GM21723 (cell line): ENCODE measurements around the gene SLIT1.

Experiments used
- ATAC-seq: cut with Tn5 transposase; IDR thresholded peaks from one replicate; pipeline ENCODE4 v1.9.1; 2021; ENCODE audit warnings: mild to moderate bottlenecking, moderate library complexity; ENCODE audit not compliant: unreplicated experiment

The SLIT1 gene

GRCh38 chr10:97117372-97117771, 68.4 kb downstream of the SLIT1 start:
- no peak for ATAC-seq

- ATAC-seq: no peak
Observed at GRCh38 chr10:97116462-97117162, 69.1 kb downstream of the SLIT1 start.

GRCh38 chr10:97115846-97116245, 69.9 kb downstream of the SLIT1 start:
- ATAC-seq: no peak

- no peak for ATAC-seq
Observed at GRCh38 chr10:97111615-97112014, 74.1 kb downstream of the SLIT1 start.

DNA sequence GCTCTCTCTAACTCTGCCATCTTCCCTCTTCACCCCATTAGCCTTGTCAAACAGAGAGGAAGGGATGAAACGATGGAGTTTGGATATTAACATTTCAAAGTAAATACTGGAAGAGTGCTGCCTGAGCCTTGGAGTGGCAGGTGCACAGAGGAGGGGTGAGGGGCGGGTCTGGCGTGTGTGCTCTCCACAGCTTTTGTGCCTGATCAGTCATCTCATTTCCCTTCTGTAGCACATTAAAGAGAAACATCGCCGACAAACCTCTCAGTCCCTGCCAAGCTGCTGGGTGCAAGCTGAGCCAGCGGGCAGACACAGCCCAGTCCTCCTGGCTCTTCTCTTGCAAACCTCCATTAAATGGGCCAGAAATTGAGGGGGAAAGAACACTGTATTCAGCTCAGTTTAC, 76.2 kb downstream of the SLIT1 start:
- ATAC-seq: no peak

GRCh38 chr10:97107551-97107950, 78.2 kb downstream of the SLIT1 start:
- ATAC-seq: no peak

- no peak for ATAC-seq
Observed at GRCh38 chr10:97106207-97106606, 79.6 kb downstream of the SLIT1 start.

GRCh38 chr10:97105303-97105702, 80.5 kb downstream of the SLIT1 start:
- ATAC-seq: no peak

DNA sequence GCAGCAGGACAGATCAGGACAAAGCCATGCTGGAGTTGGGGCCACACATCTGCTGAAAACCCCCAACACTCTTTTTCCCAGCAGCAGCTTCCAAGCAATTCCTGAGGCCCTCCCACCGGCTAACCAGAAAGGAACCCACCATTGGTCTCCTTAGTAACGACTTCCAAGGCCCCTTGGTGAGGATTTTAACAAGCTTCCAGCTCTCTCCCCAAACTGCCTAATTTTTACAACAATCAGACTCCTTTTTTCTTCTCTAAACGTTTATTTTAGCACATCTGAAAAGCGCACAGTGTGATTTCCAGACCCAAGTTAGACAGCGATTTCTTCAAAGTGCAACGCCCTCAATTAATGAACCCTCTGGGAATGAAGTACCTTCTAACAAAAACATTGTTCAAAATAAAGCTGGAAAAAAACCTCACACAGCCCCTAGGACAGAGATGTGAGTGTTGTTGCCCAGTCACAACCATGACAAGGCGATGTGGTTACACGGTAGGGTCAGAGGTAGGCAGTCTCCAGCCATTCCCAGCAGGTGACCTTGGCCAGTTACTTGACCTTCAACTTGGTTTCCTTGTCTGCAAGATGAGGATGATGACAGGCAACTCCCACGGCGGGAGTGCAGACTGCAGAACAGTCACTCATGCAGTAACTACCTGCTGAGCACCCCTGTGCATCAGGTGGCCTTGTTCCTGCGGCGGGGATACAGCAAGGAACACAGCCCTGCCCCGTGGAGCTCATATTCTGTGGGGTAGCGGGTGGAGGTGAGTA, 82.3 kb downstream of the SLIT1 start:
- no peak for ATAC-seq

GRCh38 chr10:97102441-97102840, 83.3 kb downstream of the SLIT1 start:
- ATAC-seq: no peak

DNA sequence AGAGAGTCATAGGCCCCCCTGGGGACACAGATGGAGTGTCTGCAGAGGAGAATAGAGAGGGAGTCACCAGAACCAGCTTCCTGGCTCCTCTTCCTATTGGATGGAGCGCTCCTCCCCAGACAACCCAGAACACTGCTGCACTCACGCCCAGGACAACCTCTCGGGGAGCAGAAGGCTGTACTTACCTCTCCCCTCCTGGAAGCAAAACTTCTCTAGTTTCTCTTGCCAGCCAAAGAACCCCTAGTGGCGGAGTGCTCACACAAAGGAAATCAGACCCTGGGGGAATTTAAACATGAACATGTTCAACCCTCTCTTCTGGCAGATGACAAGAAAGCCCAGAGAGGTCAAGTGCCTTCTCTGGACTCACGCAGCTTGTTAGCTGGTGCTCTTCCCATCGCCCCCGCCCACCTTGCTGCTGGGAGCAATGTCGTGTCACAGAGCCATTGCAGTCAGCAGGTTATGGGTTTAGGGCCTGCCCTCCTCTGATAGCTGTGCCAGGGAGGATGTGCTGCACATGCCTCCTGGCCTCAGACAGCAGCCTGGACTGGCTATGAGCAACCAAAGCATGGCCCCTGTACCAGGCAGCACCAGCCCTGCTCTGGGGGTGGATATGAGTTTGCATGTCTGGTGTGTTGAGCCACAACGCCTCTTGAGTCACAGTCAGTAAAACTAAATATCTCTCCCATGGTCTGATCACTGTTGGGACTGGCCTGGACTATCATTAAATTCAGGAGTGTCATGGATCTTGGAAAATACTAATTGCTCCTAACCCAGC, 84.4 kb downstream of the SLIT1 start:
- ATAC-seq: no peak

DNA sequence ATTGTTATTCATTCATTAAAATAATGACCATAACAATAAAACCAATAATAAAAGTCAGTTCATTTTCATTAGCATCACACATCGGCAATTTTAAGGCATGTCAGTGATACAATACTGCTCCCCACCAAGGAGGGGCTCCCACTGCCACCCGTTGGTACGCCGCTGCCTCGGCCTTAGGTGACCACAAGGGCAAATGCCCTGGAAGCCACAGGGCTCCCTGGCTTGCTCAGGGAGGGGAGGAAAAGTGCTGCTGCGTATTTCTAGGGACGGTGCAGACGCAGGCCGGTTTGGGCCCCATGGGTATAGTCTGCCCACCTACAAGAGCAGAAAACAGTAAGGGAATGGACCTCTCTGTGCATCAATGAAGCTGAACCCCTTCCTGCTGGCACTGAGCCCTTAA, 85.1 kb downstream of the SLIT1 start:
- no peak for ATAC-seq

DNA sequence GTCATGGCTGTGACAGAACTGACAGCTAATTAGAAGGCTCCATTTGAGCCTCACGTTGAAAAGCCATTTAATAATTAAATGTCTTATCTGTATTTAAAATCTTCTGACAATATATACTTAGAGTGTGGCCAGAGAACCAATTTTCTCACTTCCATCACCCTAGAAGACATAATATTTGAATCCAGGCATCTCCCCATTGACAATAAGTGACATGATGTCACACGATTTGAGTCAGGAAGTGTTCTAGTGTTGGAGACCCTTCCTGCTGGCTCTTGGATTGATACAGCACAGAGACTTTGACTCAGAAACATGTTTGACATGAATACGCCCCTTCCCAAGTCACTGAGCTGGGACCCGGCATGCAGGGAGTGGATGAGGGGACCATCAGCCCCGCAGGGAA, 85.9 kb downstream of the SLIT1 start:
- no peak for ATAC-seq

- no peak for ATAC-seq
Observed at GRCh38 chr10:97099089-97099488, 86.7 kb downstream of the SLIT1 start.

GRCh38 chr10:97097084-97097433, 88.7 kb downstream of the SLIT1 start:
- ATAC-seq: no peak

GRCh38 chr10:97096261-97097083, 89.3 kb downstream of the SLIT1 start:
- ATAC-seq: no peak

- ATAC-seq: no peak
Observed at GRCh38 chr10:97095701-97096260, 90.0 kb downstream of the SLIT1 start.

DNA sequence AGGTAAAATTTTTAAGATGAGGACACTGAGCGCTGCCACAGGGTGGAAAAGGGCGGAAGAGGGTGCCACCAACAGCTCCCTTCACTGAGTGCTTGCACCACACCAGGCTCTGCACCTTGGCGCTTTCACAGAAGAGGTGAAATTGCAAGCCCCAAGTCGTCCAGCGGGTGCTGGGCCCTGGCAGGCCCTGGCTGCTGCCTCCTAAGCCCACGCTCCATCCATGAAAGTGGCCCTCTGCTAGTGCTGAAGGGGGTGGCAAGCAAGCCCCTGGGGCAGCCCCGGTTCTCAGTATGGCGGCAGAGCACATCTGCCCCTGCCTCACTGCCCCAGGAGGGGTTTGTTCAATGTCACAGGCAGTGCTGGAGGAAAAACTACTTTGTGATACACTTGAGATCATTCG, 95.1 kb downstream of the SLIT1 start:
- no peak for ATAC-seq

DNA sequence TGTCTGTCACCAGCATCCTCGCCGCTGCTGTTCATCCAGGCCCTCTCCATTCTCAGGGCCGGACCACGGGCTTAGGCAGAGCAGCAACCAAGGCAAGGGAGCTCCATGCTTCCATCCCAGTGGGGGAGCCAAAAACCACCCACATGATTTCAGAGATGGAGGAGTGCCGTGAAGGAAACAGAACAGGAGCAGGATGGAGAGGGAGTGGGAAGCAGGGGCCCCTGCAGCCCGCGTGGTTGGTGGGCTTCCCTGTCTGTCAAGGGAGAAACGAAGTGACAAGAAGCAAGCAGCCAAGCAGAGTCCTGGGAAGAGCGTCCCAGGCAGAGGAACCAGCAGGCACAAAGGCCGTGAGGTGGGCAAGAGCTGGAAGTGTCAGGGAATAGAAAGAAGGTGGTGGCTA, 95.7 kb downstream of the SLIT1 start:
- no peak for ATAC-seq

DNA sequence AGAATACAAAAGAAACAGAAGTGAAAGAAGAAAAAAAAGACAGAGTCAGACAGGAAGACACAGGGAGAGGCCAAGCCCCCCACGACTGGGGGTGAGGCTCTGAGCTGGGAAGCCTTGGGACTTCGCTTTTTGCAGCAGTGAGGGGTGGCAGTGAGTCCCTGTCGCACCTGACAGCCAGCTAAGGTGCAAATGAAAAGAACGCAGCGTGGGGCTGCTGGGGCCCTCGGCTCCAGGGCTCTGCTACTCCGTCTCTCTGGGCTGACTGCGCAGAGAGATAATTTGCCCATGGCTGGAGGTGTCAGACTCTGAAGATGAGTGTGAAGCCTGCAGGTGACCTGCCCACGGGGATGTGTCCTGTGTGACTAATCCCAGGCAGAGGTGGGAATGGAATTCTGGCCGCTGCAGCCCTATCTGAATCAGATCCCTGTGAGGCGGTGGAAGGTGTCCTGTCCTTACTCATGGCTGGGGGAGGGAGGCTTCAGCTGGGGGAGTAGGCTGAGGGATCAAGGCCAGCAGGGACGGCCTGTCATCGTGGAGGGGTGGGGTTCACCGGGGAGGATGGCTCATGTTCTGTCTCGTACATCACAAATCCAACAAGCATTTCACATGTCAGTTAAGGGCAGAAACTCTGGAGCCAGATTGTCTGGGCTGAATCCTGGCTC, 96.4 kb downstream of the SLIT1 start:
- ATAC-seq: no peak
